Endothelial cell of umbilical vein (primary cell): ENCODE data around the gene EN2. TPM values are rescaled to one million over a fixed set of nuclear protein-coding genes. Genes with fewer than 3 reads are reported as not detected.

ENCODE experiments used
- BruUV-seq: library from RNA; stranded (reverse); fragments of 400-500 nt; replicated peaks from 2 replicates; lab custom pipeline; 2021; lab: Mats Ljungman, UMichigan
- CTCF ChIA-PET: fragments of 300-600, 350-600 bp; sonication (Branson Sonifier 250); formaldehyde crosslinking; loops from one replicate; lab custom pipeline; 2021; ENCODE audit warnings: antibody characterized with exemption, inconsistent platforms; lab: Charles Lee
- POLR2A ChIA-PET: fragments of 300-600, 350-600 bp; sonication (Branson Sonifier 250); formaldehyde crosslinking; loops from one replicate; lab custom pipeline; 2021; ENCODE audit warnings: antibody characterized with exemption, inconsistent platforms; lab: Charles Lee
- DNase-seq: peaks from one replicate; pipeline ENCODE4 v3.0.0-alpha.2; 2011; ENCODE audit warnings: low read depth, low spot score
- FAIRE-seq: peaks from 2 replicates; lab custom pipeline; 2011; peaks lifted over from hg19 to GRCh38; lab: Jason Lieb, UNC
- H2AFZ ChIP-seq: 2 replicates; pipeline ENCODE4 v1.6.0; 2012; ENCODE audit warnings: low read depth, low read length, control low read depth, inconsistent platforms
- H3K27ac ChIP-seq: 2 replicates; pipeline ENCODE4 v1.5.1; 2011; ENCODE audit warnings: low read depth, mild to moderate bottlenecking, control low read depth, low read length, moderate library complexity; ENCODE audit not compliant: insufficient read depth
- H3K27me3 ChIP-seq, 2 experiments: 2 replicates each; pipeline versions ENCODE4 v1.6.0 to v1.6.1; 2011; ENCODE audit warnings: low read length in 2 of 2, mixed read lengths in 1 of 2; ENCODE audit not compliant: control insufficient read depth in 2 of 2, insufficient read depth in 2 of 2
- H3K36me3 ChIP-seq, 2 experiments: 2 replicates in 1 of 2; 3 replicates in 1 of 2; pipeline ENCODE4 v1.5.1; 2011; ENCODE audit warnings: low read length in 2 of 2, mild to moderate bottlenecking in 1 of 2, moderate library complexity in 1 of 2; ENCODE audit not compliant: control insufficient read depth in 2 of 2, insufficient read depth in 2 of 2; ENCODE audit errors: extremely low read depth in 1 of 2
- H3K4me1 ChIP-seq: 3 replicates; pipeline ENCODE4 v1.5.1; 2011; ENCODE audit warnings: mild to moderate bottlenecking, low read length; ENCODE audit not compliant: control insufficient read depth, insufficient read depth; ENCODE audit errors: extremely low read depth
- H3K4me2 ChIP-seq: 2 replicates; pipeline ENCODE4 v1.6.1; 2011; ENCODE audit warnings: low read length, control low read depth, mixed read lengths; ENCODE audit not compliant: insufficient read depth
- H3K4me3 ChIP-seq, 3 experiments: fragments of 200-600 bp in 1 of 3; sonication (generic), shearing (Covaris generic) in 1 of 3; replicated peaks in 1 of 3; 2 replicates each; pipeline ENCODE4 v1.5.1; 2011 to 2016; ENCODE audit warnings: control low read depth in 3 of 3, low read length in 3 of 3, mild to moderate bottlenecking in 2 of 3, inconsistent platforms in 1 of 3, low read depth in 1 of 3, moderate library complexity in 1 of 3; ENCODE audit not compliant: insufficient read depth in 1 of 3
- H3K79me2 ChIP-seq: 2 replicates; pipeline ENCODE4 v1.6.0; 2012; ENCODE audit warnings: low read length, inconsistent platforms; ENCODE audit not compliant: control insufficient read depth, insufficient read depth
- H3K9ac ChIP-seq: replicated peaks from 2 replicates; pipeline ENCODE3; 2011; ENCODE audit warnings: low read length, control low read depth; ENCODE audit not compliant: insufficient read depth; ENCODE audit errors: extremely low read depth
- H3K9me1 ChIP-seq: replicated peaks from 3 replicates; pipeline ENCODE4 v1.6.0; 2011; ENCODE audit warnings: mild to moderate bottlenecking, low read length; ENCODE audit not compliant: control insufficient read depth, insufficient read depth; ENCODE audit errors: extremely low read depth
- H3K9me3 ChIP-seq: replicated peaks from 2 replicates; pipeline ENCODE4 v1.5.1; 2012; ENCODE audit warnings: low read length, inconsistent platforms; ENCODE audit not compliant: control insufficient read depth, insufficient read depth
- H4K20me1 ChIP-seq: replicated peaks from 2 replicates; pipeline ENCODE3; 2011; ENCODE audit warnings: mild to moderate bottlenecking, low read length; ENCODE audit not compliant: control insufficient read depth, insufficient read depth; ENCODE audit errors: extremely low read depth
- EZH2 ChIP-seq: IDR thresholded peaks from 2 replicates; pipeline ENCODE4 v1.6.1; 2012; ENCODE audit warnings: borderline replicate concordance, low read depth, mild to moderate bottlenecking, moderate library complexity, low read length, inconsistent platforms; ENCODE audit not compliant: severe bottlenecking
- FOS ChIP-seq: IDR thresholded peaks from 2 replicates; pipeline ENCODE4 v1.6.1; 2011; ENCODE audit warnings: mild to moderate bottlenecking, low read length, moderate library complexity, borderline replicate concordance; ENCODE audit not compliant: insufficient read depth
- GATA2 ChIP-seq: IDR thresholded peaks from 2 replicates; pipeline ENCODE4 v1.7.0; 2011; ENCODE audit warnings: low read depth, mild to moderate bottlenecking, moderate library complexity, mixed read lengths, low read length; ENCODE audit not compliant: insufficient read length, insufficient read depth
- JUN ChIP-seq: IDR thresholded peaks from 2 replicates; pipeline ENCODE4 v1.6.1; 2011; ENCODE audit warnings: borderline replicate concordance, low read depth; ENCODE audit not compliant: insufficient read length, insufficient read depth
- MYC ChIP-seq: IDR thresholded peaks from one replicate; pipeline ENCODE4 v1.6.1; 2011; ENCODE audit warnings: mild to moderate bottlenecking, low read depth, low read length
- POLR2A ChIP-seq: IDR thresholded peaks from 2 replicates; pipeline ENCODE4 v1.6.1; 2012; ENCODE audit warnings: low read depth, mild to moderate bottlenecking, control low read depth, low read length
- POLR2AphosphoS5 ChIP-seq: IDR thresholded peaks from 2 replicates; pipeline ENCODE4 v1.6.1; 2012; ENCODE audit warnings: low read depth, mild to moderate bottlenecking, control low read depth, low read length, moderate library complexity; ENCODE audit not compliant: insufficient read depth
- dilution Hi-C: fragments of 300-500 bp; cut with MboI; formaldehyde crosslinking; loops from one replicate; pipeline ENCODE4 v1.15.0; 2019; ENCODE audit warnings: low sequenced_read_pairs; ENCODE audit not compliant: extremely low pct_ligation_motif_present
- intact Hi-C: fragments of 100-400 bp; cut with micrococcal nuclease; formaldehyde crosslinking; loops from one replicate; pipeline ENCODE4 v1.10.0; 2022
- polyA plus RNA-seq, 4 experiments: library from polyadenylated mRNA; depleted of rRNA in 3 of 4; stranded (reverse) in 3 of 4; unstranded in 1 of 4; fragments of >200 nt; gene quantifications; 2 replicates each; pipeline versions ENCODE4 v1.2.1 to v1.2.3, GENCODE V29; 2011 to 2012; ENCODE audit warnings: missing spikeins in 1 of 4
- total RNA-seq: library from RNA; stranded (reverse); gene quantifications from 2 replicates; pipeline ENCODE4 v1.2.3, GENCODE V29; 2021
- TF ChIP-seq, protein P1 (sequence below), 2 donors: IDR thresholded peaks; 1 replicate in 1 of 2; 2 replicates in 1 of 2; pipeline ENCODE4 v1.5.1; 2011; ENCODE audit warnings: low read length in 2 of 2, mild to moderate bottlenecking in 2 of 2, moderate library complexity in 2 of 2, control low read depth in 1 of 2, inconsistent platforms in 1 of 2, low read depth in 1 of 2; ENCODE audit not compliant: insufficient read depth in 1 of 2; ENCODE audit errors: extremely low read depth in 1 of 2
- TF ChIP-seq, protein P2 (sequence below): IDR thresholded peaks from 2 replicates; pipeline ENCODE4 v1.6.1; 2011; ENCODE audit not compliant: insufficient read depth, insufficient read length

The EN2 gene
- total and polyA plus RNA-seq, 2 donors (not counting 3 experiments of a cell fraction or from before 2014, with no cell fraction given) = not detected

DNA sequence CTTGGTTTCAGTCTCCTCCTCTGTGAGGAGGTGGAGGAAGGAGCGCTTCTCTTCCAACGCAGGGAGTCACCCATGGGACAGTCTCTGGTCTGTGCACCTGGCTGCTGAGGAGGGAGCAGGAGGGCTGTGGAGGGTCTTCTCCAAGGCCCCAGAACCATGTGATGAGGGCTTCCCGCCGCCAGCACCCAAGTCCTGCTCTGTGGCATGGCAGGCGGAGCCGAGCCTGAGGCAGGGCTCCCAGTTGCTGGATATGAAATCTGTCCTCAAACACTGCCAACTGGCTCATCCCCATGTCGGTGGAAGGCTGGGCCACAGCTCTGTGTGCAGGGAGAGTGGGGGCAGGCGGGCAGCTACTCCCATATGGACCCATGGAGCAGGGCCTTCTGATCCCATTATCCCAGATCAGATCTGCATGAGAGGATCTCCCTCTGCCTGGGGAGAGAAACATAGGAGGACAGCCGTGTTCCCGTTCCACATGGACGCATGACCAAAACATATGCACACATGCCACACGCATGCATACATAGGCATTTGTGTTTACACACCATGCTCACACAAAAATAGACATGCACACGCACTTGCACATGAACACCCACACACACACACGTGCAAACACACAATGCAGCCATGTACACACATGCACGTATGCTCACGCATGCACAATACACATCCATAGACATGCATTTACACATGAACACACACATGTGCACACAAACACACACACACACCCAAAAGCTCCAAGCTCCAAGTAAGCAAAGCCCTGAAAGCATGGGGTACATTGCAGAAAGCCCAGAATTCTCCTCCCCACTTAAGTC, 38.8 kb upstream of the EN2 start:
- BruUV-seq = no TSS peak
- no peak overlapping the region for H3K9ac ChIP-seq

More for the DNA sequence above, 38.8 kb upstream of the EN2 start:
- FAIRE-seq (no peak), DNase-seq (no peak)
- CTCF ChIA-PET = interaction anchor here (2.0 kb wide), 1 partner anchor 39 kb away, joined by 7 read pairs; no protein-coding TSS in a partner anchor
- H3K4me2 ChIP-seq = no peak overlapping the region
- TF ChIP-seq EZH2 = no peak
- TF ChIP-seq, protein P1, sequence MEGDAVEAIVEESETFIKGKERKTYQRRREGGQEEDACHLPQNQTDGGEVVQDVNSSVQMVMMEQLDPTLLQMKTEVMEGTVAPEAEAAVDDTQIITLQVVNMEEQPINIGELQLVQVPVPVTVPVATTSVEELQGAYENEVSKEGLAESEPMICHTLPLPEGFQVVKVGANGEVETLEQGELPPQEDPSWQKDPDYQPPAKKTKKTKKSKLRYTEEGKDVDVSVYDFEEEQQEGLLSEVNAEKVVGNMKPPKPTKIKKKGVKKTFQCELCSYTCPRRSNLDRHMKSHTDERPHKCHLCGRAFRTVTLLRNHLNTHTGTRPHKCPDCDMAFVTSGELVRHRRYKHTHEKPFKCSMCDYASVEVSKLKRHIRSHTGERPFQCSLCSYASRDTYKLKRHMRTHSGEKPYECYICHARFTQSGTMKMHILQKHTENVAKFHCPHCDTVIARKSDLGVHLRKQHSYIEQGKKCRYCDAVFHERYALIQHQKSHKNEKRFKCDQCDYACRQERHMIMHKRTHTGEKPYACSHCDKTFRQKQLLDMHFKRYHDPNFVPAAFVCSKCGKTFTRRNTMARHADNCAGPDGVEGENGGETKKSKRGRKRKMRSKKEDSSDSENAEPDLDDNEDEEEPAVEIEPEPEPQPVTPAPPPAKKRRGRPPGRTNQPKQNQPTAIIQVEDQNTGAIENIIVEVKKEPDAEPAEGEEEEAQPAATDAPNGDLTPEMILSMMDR (IDR thresholded peaks at IDR 0.05; ENCODE audit: extremely low read depth in 1 of 2, insufficient read depth in 1 of 2, low read depth in 1 of 2, low read length in 2 of 2) = no peak
- no peak for TF ChIP-seq POLR2AphosphoS5
- TF ChIP-seq GATA2 = no peak
- TF ChIP-seq, protein P2, sequence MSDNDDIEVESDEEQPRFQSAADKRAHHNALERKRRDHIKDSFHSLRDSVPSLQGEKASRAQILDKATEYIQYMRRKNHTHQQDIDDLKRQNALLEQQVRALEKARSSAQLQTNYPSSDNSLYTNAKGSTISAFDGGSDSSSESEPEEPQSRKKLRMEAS = no peak
- TF ChIP-seq POLR2A = no peak
- TF ChIP-seq JUN = no peak
- no peak for TF ChIP-seq MYC
- no peak for TF ChIP-seq FOS
- no peaks in the 10 kb centered on the region for H3K9me1 ChIP-seq
- no peak overlapping the region for H2AFZ ChIP-seq
- no peaks in the 10 kb centered on the region for H3K27me3 ChIP-seq
- dilution Hi-C loops = no loop called here
- H3K27ac ChIP-seq = no peak overlapping the region
- intact Hi-C loops = no loop called here
- H3K36me3 ChIP-seq = no peaks in the 10 kb centered on the region
- no peaks in the 10 kb centered on the region for H3K9me3 ChIP-seq
- no peak overlapping the region for H3K4me3 ChIP-seq
- no peaks in the 10 kb centered on the region for H3K79me2 ChIP-seq
- no peaks in the 10 kb centered on the region for H4K20me1 ChIP-seq
- no peaks in the 10 kb centered on the region for H3K4me1 ChIP-seq
- POLR2A ChIA-PET = no interaction called here
